ENCODE measurements around the gene EGLN3.

EGLN3 gene

GRCh38 chr14:33962016-33962415 lies 11.1 kb upstream of the EGLN3 start:
- DNase-seq: no peak

- DNase-seq: no peak
Observed at GRCh38 chr14:33959692-33960151, 8.8 kb upstream of the EGLN3 start.

- DNase-seq: no peak
Observed at GRCh38 chr14:33958605-33959226, 7.8 kb upstream of the EGLN3 start.

GRCh38 chr14:33957993-33958392 lies 7.1 kb upstream of the EGLN3 start:
- DNase-seq: no peak

- no peak for DNase-seq
Observed at GRCh38 chr14:33957299-33957698, 6.4 kb upstream of the EGLN3 start.

- DNase-seq: no peak
Observed at GRCh38 chr14:33956640-33957039, 5.8 kb upstream of the EGLN3 start.

GRCh38 chr14:33954016-33954598 lies 3.2 kb upstream of the EGLN3 start:
- DNase-seq: no peak

- DNase-seq: no peak
Observed at GRCh38 chr14:33952541-33952940, 1.7 kb upstream of the EGLN3 start.

GRCh38 chr14:33951183-33951840 lies 438 bp upstream of the EGLN3 start:
- DNase-seq: no peak

- no peak for DNase-seq
Observed at GRCh38 chr14:33949411-33949893, 1.4 kb downstream of the EGLN3 start.

- no peak for DNase-seq
Observed at GRCh38 chr14:33948869-33949408, 1.9 kb downstream of the EGLN3 start.

- DNase-seq: no peak
Observed at GRCh38 chr14:33948145-33948868, 2.6 kb downstream of the EGLN3 start.

GRCh38 chr14:33946679-33947476 lies 4.0 kb downstream of the EGLN3 start:
- no peak for DNase-seq

GRCh38 chr14:33945210-33946088 lies 5.4 kb downstream of the EGLN3 start:
- DNase-seq: no peak

- DNase-seq: no peak
Observed at GRCh38 chr14:33943096-33943883, 7.6 kb downstream of the EGLN3 start.

GRCh38 chr14:33941718-33942117 lies 9.2 kb downstream of the EGLN3 start:
- DNase-seq: no peak

GRCh38 chr14:33940561-33941011 lies 10.3 kb downstream of the EGLN3 start:
- DNase-seq: no peak

- DNase-seq: no peak
Observed at GRCh38 chr14:33938131-33938949, 12.5 kb downstream of the EGLN3 start.

- no peak for DNase-seq
Observed at GRCh38 chr14:33936391-33936790, 14.5 kb downstream of the EGLN3 start.
